ENCODE results near the gene TSPO.
"Not testable (repeated sequence)": the region's sequence is repeated elsewhere in the genome, so short reads cannot be mapped to it uniquely, and the experiment has no call there.

The TSPO gene

GRCh38 chr22:43135565-43135964, 15.8 kb upstream of the TSPO start:
- Histone ChIP-seq H3K36me3 (ENCODE audit: insufficient read depth, low read length) (peaks cover 46% of the 10 kb centered on the region), H3K9ac (ENCODE audit: low read depth, low read length) (no peak overlapping the region), H3K27me3 (ENCODE audit: control insufficient read depth, insufficient read depth, low read length) (no peaks in the 10 kb centered on the region)

GRCh38 chr22:43136255-43136654, 15.1 kb upstream of the TSPO start:
- no peaks in the 10 kb centered on the region for H3K9me3 ChIP-seq (replicated peaks; ENCODE audit: low read length)
- H3K4me2 ChIP-seq (ENCODE audit: low read length) = no peak overlapping the region
- no peaks in the 10 kb centered on the region for H3K4me1 ChIP-seq (ENCODE audit: control insufficient read depth, insufficient read depth, low read length)
- peaks cover 47% of the 10 kb centered on the region for H3K36me3 ChIP-seq (ENCODE audit: insufficient read depth, low read length)
- H3K27me3 ChIP-seq (ENCODE audit: control insufficient read depth, insufficient read depth, low read length) = no peaks in the 10 kb centered on the region
- no peak overlapping the region for H3K4me3 ChIP-seq (ENCODE audit: low read length)
- no peak overlapping the region for H3K9ac ChIP-seq (ENCODE audit: low read depth, low read length)

More at GRCh38 chr22:43135565-43135964, 15.8 kb upstream of the TSPO start:
- H3K4me1 ChIP-seq (ENCODE audit: control insufficient read depth, insufficient read depth, low read length) = no peaks in the 10 kb centered on the region
- no peaks in the 10 kb centered on the region for H3K9me3 ChIP-seq (replicated peaks; ENCODE audit: low read length)
- H3K4me3 ChIP-seq (ENCODE audit: low read length) = no peak overlapping the region
- H3K4me2 ChIP-seq (ENCODE audit: low read length) = no peak overlapping the region

GRCh38 chr22:43136801-43137200, 14.6 kb upstream of the TSPO start:
- no peaks in the 10 kb centered on the region for H3K27me3 ChIP-seq (ENCODE audit: control insufficient read depth, insufficient read depth, low read length)
- H3K36me3 ChIP-seq (ENCODE audit: insufficient read depth, low read length) = peaks cover 47% of the 10 kb centered on the region
- H3K4me1 ChIP-seq (ENCODE audit: control insufficient read depth, insufficient read depth, low read length) = no peaks in the 10 kb centered on the region
- H3K4me2 ChIP-seq (ENCODE audit: low read length) = no peak overlapping the region
- no peak overlapping the region for H3K9ac ChIP-seq (ENCODE audit: low read depth, low read length)
- H3K9me3 ChIP-seq (replicated peaks; ENCODE audit: low read length) = no peaks in the 10 kb centered on the region
- no peak overlapping the region for H3K4me3 ChIP-seq (ENCODE audit: low read length)

- Histone ChIP-seq H3K4me2 (ENCODE audit: low read length) (peak within 1 kb of the TSS; percentile 96), H3K27me3 (ENCODE audit: control insufficient read depth, insufficient read depth, low read length) (no peaks in the 10 kb centered on the region), H3K36me3 (ENCODE audit: insufficient read depth, low read length) (peaks cover 14% of the 10 kb centered on the region), H3K9ac (ENCODE audit: low read depth, low read length) (peak within 1 kb of the TSS; percentile 89), H3K4me1 (ENCODE audit: control insufficient read depth, insufficient read depth, low read length) (peaks cover 4% of the 10 kb centered on the region), H3K4me3 (ENCODE audit: low read length) (peak within 1 kb of the TSS; percentile 99), H3K9me3 (replicated peaks; ENCODE audit: low read length) (no peaks in the 10 kb centered on the region)
These were observed 8.3 kb upstream of the TSPO start, which contains the start of gene MCAT for GRCh38 chr22:43142880-43143562. MCAT (minus strand) TSS chr22:43143398; CDS start chr22:43143348, 50 bp downstream.

GRCh38 chr22:43144949-43145348, 6.4 kb upstream of the TSPO start:
- peaks cover 4% of the 10 kb centered on the region for H3K4me1 ChIP-seq (ENCODE audit: control insufficient read depth, insufficient read depth, low read length)
- H3K9ac ChIP-seq (ENCODE audit: low read depth, low read length) = no peak overlapping the region
- H3K27me3 ChIP-seq (ENCODE audit: control insufficient read depth, insufficient read depth, low read length) = no peaks in the 10 kb centered on the region
- H3K9me3 ChIP-seq (replicated peaks; ENCODE audit: low read length) = no peaks in the 10 kb centered on the region
- H3K4me2 ChIP-seq (ENCODE audit: low read length) = no peak overlapping the region
- H3K4me3 ChIP-seq (ENCODE audit: low read length) = no peak overlapping the region
- H3K36me3 ChIP-seq (ENCODE audit: insufficient read depth, low read length) = peaks cover 7% of the 10 kb centered on the region

- not testable (repeated sequence) for H3K36me3 ChIP-seq (ENCODE audit: insufficient read depth, low read length); H3K9ac ChIP-seq (ENCODE audit: low read depth, low read length); H3K4me1 ChIP-seq (ENCODE audit: control insufficient read depth, insufficient read depth, low read length); H3K27me3 ChIP-seq (ENCODE audit: control insufficient read depth, insufficient read depth, low read length); H3K9me3 ChIP-seq (replicated peaks; ENCODE audit: low read length); H3K4me3 ChIP-seq (ENCODE audit: low read length); H3K4me2 ChIP-seq (ENCODE audit: low read length)
These were observed 6.0 kb upstream of the TSPO start for GRCh38 chr22:43145371-43145770.

- H3K4me2 ChIP-seq (ENCODE audit: low read length); H3K9ac ChIP-seq (ENCODE audit: low read depth, low read length); H3K36me3 ChIP-seq (ENCODE audit: insufficient read depth, low read length); H3K27me3 ChIP-seq (ENCODE audit: control insufficient read depth, insufficient read depth, low read length); H3K4me3 ChIP-seq (ENCODE audit: low read length); H3K4me1 ChIP-seq (ENCODE audit: control insufficient read depth, insufficient read depth, low read length); H3K9me3 ChIP-seq (replicated peaks; ENCODE audit: low read length): not testable (repeated sequence)
These were observed 5.0 kb upstream of the TSPO start for GRCh38 chr22:43146332-43146731.

- Histone ChIP-seq H3K36me3 (ENCODE audit: insufficient read depth, low read length) (no peaks in the 10 kb centered on the region), H3K4me2 (ENCODE audit: low read length) (no peak overlapping the region), H3K9me3 (replicated peaks; ENCODE audit: low read length) (no peaks in the 10 kb centered on the region), H3K4me1 (ENCODE audit: control insufficient read depth, insufficient read depth, low read length) (peaks cover 10% of the 10 kb centered on the region), H3K27me3 (ENCODE audit: control insufficient read depth, insufficient read depth, low read length) (no peaks in the 10 kb centered on the region), H3K4me3 (ENCODE audit: low read length) (no peak overlapping the region), H3K9ac (ENCODE audit: low read depth, low read length) (no peak overlapping the region)
These were observed 3.5 kb upstream of the TSPO start for GRCh38 chr22:43147821-43148220.

GRCh38 chr22:43148581-43148980, 2.8 kb upstream of the TSPO start:
- Histone ChIP-seq H3K4me1 (ENCODE audit: control insufficient read depth, insufficient read depth, low read length) (peaks cover 7% of the 10 kb centered on the region), H3K9ac (ENCODE audit: low read depth, low read length) (no peak overlapping the region), H3K4me3 (ENCODE audit: low read length) (no peak overlapping the region), H3K36me3 (ENCODE audit: insufficient read depth, low read length) (no peaks in the 10 kb centered on the region), H3K4me2 (ENCODE audit: low read length) (no peak overlapping the region), H3K9me3 (replicated peaks; ENCODE audit: low read length) (no peaks in the 10 kb centered on the region), H3K27me3 (ENCODE audit: control insufficient read depth, insufficient read depth, low read length) (no peaks in the 10 kb centered on the region)

GRCh38 chr22:43150731-43151206, 590 bp upstream of the TSPO start:
- Histone ChIP-seq H3K4me3 (ENCODE audit: low read length) (peak overlapping the region; percentile 95), H3K36me3 (ENCODE audit: insufficient read depth, low read length) (peaks cover 10% of the 10 kb centered on the region), H3K4me1 (ENCODE audit: control insufficient read depth, insufficient read depth, low read length) (peaks cover 26% of the 10 kb centered on the region), H3K27me3 (ENCODE audit: control insufficient read depth, insufficient read depth, low read length) (no peaks in the 10 kb centered on the region), H3K9ac (ENCODE audit: low read depth, low read length) (peak overlapping the region; percentile 95), H3K4me2 (ENCODE audit: low read length) (peak overlapping the region; percentile 99), H3K9me3 (replicated peaks; ENCODE audit: low read length) (no peaks in the 10 kb centered on the region)

- Histone ChIP-seq H3K4me2 (ENCODE audit: low read length) (peak overlapping the region; percentile 99), H3K36me3 (ENCODE audit: insufficient read depth, low read length) (peaks cover 20% of the 10 kb centered on the region), H3K9me3 (replicated peaks; ENCODE audit: low read length) (no peaks in the 10 kb centered on the region), H3K4me1 (ENCODE audit: control insufficient read depth, insufficient read depth, low read length) (peaks cover 36% of the 10 kb centered on the region), H3K4me3 (ENCODE audit: low read length) (peak overlapping the region; percentile 95), H3K9ac (ENCODE audit: low read depth, low read length) (peak overlapping the region; percentile 95), H3K27me3 (ENCODE audit: control insufficient read depth, insufficient read depth, low read length) (no peaks in the 10 kb centered on the region)
These were observed 621 bp downstream of the TSPO start for GRCh38 chr22:43152003-43152356.
